ENCODE measurements around the gene RAP1GAP2. TPM values are rescaled to one million over a fixed set of nuclear protein-coding genes. Genes with fewer than 3 reads are reported as not detected.
A peak's percentile ranks its signal among the peaks of the same experiment; 100 is the strongest.
"Not testable (repeated sequence)": the region's sequence is repeated elsewhere in the genome, so short reads cannot be mapped to it uniquely, and the experiment has no call there.

The RAP1GAP2 gene
- total RNA-seq, 1 donor from 2014 or later = 1.9 TPM

DNA sequence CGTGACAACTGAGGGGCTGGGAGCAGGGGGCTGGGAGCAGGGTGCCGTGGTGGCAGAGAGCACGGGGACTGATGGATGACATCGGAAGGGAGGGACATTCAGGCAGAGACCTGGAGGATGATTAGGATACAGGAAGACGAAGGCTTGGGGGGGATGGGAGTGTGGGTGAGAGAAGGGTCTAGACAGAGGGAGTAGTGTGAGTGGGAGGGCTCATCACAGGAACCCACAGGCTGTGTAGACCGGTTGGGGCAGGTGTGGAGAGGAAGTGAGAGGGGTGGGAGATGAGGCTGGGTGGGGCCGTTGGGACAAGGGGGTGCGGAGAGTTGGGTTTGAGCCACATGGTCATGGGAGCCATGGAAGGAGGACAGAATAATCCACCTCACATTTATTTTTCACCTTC lies 83.8 kb downstream of the RAP1GAP2 start:
- ATAC-seq (no peak), DNase-seq (ENCODE audit: low spot score) (no peak)

DNA sequence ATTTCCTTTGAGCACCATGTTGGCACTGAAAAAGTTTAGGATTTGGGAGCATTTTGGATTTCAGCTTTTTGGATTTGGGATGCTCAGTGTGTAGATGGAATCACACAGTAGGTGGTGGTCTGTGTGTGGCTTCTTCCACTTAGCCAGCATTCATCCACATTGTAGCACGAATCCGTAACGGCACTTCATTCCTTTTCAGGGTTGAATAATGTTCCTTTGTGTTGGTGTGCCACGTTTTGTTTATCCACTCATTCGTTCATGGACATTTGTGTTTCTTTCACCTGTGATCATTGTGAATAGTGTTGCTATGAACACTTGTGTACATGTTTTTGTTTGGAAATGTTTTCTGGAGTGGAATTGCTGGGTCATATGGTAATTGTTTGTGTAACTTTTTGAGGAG lies 85.1 kb downstream of the RAP1GAP2 start:
- DNase-seq (ENCODE audit: low spot score) (no peak), ATAC-seq (no peak)

DNA sequence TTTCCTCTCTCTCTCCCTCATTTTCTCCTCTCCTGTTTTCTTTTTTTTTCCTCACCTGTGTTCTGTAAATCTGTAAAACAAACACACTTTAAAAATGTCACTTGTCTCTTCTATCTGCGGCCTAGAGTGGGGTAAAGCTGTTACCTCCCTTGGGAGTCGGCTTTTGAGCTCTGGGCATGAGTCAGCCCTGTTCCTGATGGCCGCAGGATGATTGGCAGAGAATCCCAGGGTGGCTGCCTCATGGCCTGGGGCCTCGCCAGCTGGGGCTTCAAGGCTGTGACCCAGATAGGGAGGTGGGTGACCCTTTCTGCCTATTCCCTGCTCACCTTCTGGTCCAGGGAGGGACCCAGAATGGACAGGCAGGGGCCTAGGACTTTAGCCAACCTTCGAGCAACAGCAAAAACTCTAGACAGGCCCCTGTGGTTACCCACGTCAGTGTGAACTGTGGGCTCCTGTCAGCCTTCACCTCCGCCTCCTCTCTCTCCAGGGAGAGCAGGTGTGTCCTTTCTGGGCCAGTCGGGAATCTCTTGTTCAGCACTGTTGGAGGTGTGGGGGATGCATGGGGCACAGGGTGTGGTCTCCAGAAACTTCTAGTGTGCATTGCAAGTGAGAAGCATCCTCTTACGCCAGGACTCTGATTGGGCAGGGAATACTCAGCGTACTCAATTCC lies 87.4 kb downstream of the RAP1GAP2 start:
- ATAC-seq (no peak), DNase-seq (ENCODE audit: low spot score) (no peak)

DNA sequence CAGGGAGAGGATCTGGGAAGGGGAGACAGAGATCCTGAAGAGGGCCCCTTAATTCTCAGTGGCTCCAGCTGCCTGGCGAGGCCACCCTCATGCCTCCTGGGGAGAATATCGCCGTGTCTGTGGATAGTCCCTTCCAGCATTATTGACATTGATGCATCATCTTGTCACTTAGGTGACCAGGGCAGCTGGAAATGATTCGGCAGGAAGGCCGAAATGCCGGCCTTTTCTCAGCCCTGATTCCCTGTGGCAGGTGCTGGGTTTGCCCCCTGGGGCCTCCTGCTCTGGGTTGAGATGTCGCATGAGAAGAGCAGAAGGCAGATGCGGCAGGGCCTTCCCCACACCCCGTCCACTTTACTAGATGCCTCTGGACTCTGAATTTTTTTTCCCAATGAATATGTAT lies 89.5 kb downstream of the RAP1GAP2 start:
- ATAC-seq = no peak

DNA sequence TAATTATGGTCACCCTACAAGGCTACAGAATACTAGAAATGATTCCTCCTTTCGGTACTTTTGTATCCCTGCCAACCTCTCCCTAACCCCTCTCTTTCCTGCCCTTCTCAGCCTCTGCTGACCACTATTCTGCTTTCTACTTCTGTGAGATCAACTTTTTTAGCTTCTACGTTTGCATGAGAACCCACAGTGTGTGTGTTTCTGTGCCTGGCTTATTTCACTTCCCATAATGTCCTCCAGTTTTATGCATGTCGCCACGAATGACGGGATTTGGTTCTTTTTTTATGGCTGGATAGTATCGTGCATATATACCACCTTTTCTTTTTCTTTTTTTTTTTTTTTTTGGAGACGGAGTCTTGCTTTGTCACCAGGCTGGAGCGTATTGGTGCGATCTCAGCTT lies 92.1 kb downstream of the RAP1GAP2 start:
- ATAC-seq = no peak
- DNase-seq (ENCODE audit: low spot score) = no peak

More for the DNA sequence above, 89.5 kb downstream of the RAP1GAP2 start:
- no peak for DNase-seq (ENCODE audit: low spot score)

DNA sequence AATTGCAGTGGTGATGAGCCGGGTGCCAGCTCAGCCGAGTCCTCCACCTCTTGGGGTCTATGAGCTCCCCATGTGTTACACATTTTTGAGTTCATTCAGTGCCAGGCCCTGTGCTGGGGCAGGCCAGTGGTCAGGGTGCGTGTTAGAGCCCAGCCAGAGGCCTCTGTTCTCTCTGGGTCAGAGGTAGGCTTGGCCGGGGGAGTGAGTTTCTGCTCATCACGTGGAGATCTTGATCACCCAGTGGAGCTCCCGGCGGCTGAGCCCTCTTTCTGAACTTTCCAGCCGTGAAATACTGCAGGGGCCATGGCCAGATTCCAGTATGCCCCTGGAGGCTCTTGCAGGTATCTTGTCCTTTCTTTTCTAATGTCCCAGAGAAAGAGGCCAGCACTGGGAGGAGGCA lies 93.0 kb downstream of the RAP1GAP2 start:
- DNase-seq (ENCODE audit: low spot score) = no peak
- ATAC-seq = no peak

DNA sequence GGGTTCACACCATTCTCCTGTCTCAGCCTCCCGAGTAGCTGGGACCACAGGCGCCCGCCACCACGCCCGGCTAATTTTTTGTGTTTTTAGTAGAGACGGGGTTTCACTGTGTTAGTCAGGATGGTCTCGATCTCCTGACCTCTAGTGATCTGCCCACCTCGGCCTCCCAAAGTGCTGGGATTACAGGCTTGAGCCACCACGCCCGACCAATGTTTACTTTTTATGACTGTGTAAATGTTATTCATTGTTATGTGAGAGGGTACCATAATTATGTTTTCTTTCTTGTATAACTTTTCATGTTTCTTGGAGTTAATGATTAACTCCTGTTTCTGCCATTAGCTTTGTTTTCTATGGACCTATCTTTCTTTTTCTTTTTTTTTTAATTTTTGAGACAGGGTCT lies 94.5 kb downstream of the RAP1GAP2 start:
- not testable (repeated sequence) for DNase-seq (ENCODE audit: low spot score); ATAC-seq

DNA sequence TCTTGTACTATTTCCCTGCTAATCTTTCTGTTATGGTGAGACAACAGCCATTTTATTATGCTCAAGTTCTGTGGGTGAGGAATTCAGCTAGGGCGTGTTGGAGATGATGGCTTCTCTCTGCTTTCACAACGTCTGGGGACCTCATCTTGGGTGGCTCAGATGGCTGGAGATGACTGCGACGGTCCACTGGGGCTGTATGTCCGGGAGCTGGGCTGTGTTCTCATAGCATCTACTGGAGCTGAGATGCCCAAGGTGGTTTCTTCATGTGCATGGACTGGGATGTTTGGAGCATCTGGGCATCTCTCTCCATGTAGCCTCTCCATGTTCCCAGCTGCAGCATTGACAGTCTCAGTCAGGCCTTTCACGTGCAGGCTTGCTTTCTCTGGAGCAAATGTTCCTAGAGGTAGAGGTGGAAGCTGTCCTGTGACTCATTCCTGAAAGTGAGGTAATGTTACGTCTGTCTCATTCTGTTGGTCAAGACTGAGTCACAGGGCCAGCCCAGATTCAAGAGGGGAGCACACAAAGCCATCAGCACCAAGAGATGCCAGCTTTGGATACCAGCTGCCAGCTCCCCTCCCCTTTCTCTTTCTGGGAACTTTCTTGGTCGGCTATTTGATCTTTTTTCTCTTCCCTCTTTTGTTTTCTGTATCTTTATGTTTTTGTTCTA lies 96.2 kb downstream of the RAP1GAP2 start:
- ATAC-seq (no peak), DNase-seq (ENCODE audit: low spot score) (no peak)

DNA sequence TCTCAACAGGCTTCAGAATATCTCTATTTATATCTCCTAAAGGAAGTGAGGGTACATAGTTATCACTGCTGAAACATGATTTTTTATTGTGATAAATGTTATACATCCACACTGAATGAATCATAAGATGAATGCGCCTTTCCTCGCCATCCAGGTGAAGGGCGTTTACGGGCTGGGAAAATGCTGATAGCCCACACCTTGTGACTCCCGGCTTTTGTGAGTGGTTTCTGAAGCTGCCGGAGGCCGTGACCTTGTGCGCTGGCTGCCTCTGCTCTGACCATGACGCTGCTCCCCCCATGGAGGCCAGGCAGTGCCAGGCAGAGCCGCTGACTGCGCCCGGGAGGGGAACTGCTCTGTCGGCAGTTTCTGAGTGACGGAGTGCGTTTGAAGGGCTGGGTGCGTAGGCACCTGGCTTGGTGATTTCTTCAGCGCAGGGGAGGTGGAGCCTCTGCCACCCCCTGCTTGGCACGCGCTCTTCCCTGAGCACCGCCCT lies 97.2 kb downstream of the RAP1GAP2 start:
- DNase-seq (ENCODE audit: low spot score) (no peak), ATAC-seq (no peak)

DNA sequence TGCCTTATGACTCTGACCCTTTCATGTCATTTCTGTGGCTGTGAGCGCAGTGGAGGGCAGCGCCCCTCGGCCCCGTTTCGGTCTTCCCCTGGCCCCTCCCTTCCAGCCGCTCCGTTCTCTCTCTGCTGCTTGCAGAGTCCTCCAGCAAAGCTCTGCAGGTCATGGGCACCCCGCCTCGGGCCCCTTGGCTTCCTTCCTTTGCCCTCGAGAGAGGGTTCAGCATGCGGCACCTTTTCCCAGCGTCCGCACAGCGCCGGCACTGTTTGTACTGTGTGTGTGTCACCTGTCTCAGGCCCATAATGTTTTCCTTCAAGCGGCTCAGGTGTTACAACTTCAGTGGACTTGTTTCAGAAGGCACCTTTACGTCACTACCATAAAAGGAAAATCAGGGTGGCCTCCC lies 98.5 kb downstream of the RAP1GAP2 start:
- ATAC-seq = no peak

DNA sequence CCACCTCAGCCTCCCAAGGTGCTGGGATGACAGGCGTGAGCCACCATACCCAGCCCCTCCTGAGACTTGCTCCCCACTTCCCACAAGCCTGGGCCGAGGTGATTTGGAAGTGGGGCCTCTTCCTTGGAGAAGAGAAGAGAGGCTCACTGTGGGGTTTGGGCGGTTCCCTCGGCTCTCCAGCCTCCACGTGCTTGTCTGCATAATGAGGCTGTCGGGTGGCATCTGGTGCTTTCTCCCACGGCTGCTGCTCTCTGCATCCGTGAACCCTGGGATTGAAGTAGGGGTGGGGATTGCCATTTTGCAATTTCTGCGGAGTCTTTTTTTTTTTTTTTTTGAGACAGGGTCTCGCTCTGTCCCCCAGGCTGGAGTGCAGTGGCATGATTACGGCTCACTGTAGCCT lies 101.4 kb downstream of the RAP1GAP2 start:
- no peak for ATAC-seq
- DNase-seq (ENCODE audit: low spot score) = no peak

More for the DNA sequence above, 98.5 kb downstream of the RAP1GAP2 start:
- DNase-seq (ENCODE audit: low spot score) = no peak

DNA sequence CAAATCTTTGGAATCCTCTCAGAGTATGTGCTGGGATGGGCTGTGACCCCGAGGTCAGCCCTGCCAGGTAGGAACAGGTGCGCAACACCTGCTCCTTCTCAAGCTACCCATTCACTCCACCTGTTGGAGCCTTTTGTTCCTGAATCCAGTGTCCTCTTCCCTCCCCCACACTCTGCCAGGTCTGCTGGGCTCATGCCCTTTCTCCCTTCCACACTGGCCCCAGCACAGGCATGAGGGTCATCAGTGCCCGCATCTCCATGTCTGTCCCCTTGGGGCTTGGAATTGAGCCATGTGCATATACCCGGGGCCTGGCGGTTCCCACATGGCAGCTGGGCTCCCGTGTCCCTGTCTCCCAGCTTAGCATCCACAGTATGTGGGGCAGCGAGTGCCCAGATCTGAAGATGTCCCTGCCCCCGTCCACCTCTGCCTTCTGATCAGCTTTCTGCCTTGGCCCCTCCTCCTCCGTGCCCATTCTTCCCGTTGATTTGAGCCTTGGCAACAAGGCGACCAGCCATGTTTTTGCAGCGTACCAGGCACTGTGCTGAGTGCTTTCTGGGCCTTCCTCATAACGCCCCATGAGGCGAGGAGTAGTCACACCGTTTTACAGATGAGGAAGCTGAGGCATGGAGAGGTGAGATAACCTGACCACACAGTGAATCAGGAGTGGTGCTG lies 102.2 kb downstream of the RAP1GAP2 start:
- no peak for DNase-seq (ENCODE audit: low spot score)
- ATAC-seq = no peak

DNA sequence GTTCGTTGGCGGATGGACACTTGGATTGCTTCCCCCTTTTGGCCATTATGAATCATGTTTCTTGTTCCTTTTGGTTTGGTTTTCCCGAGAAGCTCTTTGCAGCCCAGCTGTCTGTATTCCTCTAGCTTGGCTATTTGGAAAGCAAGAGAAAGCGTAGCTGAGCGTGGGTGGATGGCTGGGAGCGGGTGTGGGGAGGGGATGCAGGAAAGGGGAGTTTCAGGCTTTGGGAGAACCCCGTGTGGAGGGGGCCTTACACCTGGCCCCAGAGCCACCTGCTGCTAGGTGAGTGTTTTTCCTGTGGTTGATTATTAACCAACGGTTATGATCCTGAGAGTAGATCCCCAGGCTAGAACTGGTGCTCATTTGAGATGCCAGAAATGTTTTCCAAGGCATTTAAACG lies 103.7 kb downstream of the RAP1GAP2 start:
- DNase-seq (ENCODE audit: low spot score) (no peak), ATAC-seq (peak; percentile 41)

DNA sequence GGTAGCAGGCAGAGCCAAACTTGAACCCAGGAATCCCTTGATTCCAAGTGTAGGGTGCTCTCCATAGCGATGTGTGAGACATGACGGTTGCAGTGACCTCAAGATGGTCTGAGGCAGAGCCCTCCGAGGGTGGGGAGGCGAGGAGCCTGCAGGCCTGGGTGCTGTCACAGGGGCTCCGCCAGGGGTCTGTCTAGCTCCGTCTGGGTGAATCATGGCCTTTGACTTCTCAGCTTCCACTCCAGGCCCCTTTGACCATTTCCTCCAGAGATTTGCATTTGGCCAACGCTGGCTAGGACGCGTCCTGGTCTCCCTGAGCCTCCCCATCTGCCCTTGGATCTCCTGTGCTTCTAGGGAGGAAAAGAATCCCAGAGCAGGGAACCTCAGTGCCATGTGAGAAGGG lies 104.6 kb downstream of the RAP1GAP2 start:
- DNase-seq (ENCODE audit: low spot score) (no peak), ATAC-seq (no peak)

DNA sequence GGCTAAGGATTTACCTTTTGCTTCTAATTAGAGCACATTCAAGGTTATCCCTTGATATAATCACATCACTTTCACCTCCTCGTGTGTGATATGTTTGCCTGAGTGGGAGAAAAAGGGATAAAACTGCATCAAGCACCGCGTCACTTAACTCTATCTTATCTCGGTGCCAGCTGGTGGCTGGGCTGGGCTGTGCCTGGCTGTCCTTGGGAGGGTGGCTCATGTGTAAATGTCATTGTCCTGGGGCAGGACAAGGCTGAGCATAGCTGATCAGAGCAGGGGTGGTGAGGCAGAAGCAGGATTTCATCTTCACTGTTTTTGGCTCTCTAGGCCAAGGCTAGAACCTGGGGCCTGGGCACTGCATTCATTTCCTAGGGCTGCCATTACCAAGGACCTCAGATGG lies 105.3 kb downstream of the RAP1GAP2 start:
- DNase-seq (ENCODE audit: low spot score) (no peak), ATAC-seq (no peak)

DNA sequence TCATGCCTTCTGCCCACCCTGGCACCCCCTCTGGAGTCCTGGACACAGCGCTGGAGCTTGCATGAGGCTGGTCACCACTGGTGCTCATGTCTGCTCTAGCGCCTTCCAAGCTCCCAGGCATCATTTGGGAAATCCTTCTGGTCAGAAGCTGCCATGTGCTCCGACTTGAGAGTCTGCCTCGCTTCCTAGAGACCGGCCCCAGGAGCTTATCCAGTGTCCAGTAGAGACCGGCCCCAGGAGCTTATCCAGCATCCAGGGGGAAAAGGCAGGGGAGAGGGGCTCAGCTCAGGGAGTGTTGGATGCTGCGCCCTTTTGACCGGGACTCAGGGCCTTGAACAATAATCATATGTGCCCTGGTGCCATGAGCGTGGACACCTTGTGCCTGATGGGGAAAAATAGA lies 106.3 kb downstream of the RAP1GAP2 start:
- ATAC-seq (no peak), DNase-seq (ENCODE audit: low spot score) (no peak)

DNA sequence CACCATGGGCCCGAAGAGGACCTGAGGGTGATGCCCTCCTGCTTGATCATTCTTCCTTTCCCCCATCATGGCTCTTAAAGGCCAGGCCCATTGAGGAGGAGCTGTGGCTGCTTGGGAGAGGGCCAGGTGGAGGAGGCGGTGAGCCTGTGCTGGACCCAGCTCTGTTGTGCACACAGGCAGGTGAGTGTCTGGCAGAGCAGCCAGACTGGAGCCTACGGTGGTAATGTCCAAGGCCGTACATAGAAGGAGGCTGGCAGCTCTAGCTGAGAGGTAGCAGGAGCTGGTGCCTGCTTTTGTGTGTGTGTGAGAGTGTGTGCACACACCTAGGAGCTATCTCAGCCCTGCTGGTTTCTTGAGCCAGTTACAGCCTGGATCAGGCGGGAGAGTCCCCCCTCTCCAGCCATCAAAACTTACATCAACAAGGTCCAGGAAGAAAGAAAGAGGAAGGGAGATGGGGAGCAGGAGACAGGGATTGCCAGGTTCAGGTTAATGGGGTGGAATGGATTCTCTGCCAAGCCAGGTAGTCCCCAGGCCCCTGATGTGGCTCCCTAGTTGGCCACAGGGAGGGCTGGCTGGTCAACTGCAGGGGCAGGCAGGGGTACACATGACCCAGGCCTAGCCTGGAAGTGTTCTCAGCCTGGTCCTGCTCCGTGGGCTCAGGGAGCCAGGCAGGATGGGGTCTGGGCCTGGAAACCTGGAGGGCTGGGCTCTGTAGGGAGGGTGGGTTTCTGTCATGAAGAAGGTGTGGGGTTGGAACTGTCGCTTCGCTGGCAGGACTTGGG lies 107.1 kb downstream of the RAP1GAP2 start:
- DNase-seq (ENCODE audit: low spot score) = no peak

DNA sequence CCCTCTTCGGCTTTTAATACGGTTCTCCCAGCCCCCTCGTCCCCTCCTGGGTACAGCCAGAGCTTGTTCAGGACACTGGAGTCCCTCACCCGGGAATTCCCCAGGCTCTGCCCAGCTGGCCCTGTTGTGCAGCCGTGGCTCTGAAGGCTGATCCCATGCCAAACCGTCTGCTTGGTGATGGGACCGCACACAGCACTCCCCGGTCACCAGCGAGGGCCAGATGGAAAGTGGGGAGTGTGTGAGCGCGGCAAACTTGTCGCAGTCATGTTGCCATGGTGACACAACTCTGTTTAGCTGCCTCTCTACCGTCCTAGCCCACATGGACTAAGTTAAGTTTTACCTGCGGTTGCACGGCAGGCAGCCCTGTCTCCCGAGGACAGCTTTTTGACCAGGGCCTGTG lies 107.9 kb downstream of the RAP1GAP2 start:
- ATAC-seq (no peak), DNase-seq (ENCODE audit: low spot score) (no peak)

More for the DNA sequence above, 107.1 kb downstream of the RAP1GAP2 start:
- no peak for ATAC-seq

DNA sequence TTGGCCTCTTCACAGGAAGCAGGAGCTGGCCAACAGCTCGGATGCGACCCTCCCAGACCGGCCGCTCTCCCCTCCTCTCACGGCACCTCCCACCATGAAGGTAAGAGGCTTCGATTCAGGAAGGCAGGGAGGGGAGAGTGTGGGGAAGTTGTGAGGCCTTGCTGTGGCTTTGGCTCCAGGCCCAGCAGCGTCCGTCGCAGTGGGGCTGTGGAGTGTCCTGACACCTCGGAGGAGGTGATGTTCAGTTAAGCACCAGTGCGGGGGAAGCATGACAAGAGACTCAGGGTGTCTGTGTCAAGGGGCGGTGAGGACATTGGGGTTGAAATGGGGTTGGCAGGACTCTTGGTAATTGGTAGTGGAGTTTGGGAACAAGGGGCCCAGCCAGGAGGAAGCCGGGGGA lies 109.0 kb downstream of the RAP1GAP2 start:
- ATAC-seq (no peak), DNase-seq (ENCODE audit: low spot score) (no peak)

DNA sequence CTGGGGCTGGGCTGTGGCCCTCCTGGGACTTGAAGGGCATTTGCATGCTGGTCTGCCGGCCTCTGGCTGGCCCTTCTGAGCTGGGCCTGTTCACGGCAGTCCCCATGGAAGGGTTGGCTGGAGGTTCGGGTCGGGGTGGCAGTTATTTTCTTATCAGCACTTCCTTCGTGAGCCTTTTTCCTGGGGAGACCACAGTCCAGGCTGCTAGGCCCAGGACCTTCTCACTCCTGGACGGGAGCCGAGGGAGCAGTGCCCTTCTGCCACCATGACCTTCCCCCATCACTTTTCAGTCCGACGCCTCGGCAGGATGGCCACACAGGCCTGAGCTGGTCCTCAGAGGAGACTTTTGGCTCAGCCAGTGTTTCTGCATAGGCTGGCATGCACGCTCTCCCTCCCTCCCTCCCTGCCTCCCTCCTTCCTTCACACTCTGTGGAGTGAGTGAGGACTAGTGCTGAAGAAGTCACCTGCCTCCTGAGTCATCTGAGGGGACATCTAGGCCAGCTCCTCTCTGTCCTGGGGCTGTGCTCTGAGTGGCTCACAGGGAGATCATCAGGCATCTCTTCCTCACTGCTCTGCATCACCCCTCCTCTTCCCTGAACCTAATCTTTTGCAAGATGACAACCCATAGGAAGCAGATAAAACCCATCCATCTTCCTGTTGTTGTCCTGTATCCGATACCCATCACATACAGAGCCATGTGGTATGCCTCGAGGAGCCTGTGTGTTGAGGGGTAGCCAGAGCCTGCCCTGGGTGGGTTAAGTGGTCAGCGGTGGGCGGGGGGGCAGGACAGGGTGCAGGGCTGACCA lies 109.7 kb downstream of the RAP1GAP2 start:
- ATAC-seq = no peak

More for the DNA sequence above, 109.7 kb downstream of the RAP1GAP2 start:
- no peak for DNase-seq (ENCODE audit: low spot score)

Data from left lobe of liver (tissue), 2 donors.